Globus pallidus (tissue), 1 donor: ENCODE results near the gene CSNK1A1.
A peak's percentile ranks its signal among the peaks of the same experiment; 100 is the strongest.
"Not testable (repeated sequence)": the region's sequence is repeated elsewhere in the genome, so short reads cannot be mapped to it uniquely, and the experiment has no call there.

Source experiments
- DNase-seq: peaks from one replicate; pipeline ENCODE4 v3.0.0-alpha.2; 2015; ENCODE audit warnings: low spot score

Gene CSNK1A1

GRCh38 chr5:149528281-149529060, 22.8 kb downstream of the CSNK1A1 start:
- DNase-seq: no peak

GRCh38 chr5:149526845-149527590, 24.2 kb downstream of the CSNK1A1 start:
- DNase-seq: no peak

GRCh38 chr5:149521739-149522685, 29.2 kb downstream of the CSNK1A1 start:
- no peak for DNase-seq

DNA sequence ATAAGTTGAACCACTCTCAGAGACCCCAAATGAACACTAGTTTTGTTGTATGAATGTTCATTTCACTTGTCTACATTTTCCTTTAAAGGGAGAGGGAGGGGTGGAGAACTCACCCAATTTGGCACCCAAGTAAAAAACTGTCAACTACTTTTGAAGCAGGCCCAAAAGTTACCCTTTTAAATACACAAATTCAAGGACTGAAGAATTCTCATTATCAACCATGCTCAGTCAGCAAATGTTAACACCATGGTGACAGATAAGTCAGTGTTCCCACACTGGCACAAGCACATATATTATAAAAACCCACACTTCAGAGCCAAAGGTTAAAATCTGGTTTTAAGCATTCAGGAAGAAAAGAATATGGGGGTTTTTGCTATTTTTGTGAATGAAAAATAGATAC, 31.6 kb downstream of the CSNK1A1 start:
- no peak for DNase-seq

GRCh38 chr5:149518620-149519019, 32.6 kb downstream of the CSNK1A1 start:
- no peak for DNase-seq

DNA sequence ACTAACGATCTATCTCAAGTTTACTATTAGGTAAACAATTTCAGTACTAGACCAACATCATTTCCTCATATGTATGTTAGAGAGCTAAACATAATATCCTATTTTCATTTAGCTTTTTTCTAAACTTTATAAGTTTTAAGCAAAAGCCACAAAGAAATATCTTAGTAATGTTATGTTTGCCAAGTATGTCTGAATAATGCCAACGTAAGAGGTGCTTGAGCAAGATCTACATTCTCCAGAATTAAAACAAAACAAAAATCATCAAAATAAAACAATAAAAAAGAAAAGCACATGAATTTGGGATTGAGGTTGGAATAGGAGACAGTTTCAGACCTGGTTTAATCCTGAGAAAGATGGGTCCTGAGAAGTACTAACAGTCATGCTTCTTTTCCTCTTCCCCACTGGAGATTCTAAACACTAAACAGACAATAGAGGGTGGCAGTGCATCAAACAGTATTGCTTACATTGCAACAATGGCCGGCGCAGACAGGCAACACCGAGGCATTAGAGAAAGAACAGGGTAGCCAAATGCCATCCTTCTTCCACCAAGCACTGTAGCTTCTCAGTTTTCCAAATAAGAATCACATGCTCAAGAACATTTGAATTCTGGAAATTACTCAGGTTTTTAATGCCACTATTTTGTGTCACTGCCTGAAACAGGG, 33.6 kb downstream of the CSNK1A1 start:
- peak; percentile 81 for DNase-seq

DNA sequence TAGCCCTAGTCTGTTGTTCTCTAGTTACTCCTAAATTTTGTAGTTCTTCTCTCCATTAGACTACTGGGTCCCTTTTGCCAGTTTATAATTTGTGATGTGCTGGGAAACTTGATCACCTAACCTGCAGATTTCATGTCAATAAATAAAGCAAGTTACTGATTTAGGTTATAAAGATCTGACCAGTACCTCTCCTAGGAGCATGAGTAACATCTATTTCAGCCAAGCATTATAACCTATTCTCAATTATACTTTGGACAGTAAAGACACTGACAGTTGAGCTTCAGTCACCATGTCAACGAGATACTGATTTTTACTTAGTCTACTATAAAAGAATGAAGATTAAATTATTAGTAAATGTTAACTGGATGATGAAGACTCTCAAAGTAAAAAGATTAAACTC, 36.7 kb downstream of the CSNK1A1 start:
- DNase-seq: no peak

DNA sequence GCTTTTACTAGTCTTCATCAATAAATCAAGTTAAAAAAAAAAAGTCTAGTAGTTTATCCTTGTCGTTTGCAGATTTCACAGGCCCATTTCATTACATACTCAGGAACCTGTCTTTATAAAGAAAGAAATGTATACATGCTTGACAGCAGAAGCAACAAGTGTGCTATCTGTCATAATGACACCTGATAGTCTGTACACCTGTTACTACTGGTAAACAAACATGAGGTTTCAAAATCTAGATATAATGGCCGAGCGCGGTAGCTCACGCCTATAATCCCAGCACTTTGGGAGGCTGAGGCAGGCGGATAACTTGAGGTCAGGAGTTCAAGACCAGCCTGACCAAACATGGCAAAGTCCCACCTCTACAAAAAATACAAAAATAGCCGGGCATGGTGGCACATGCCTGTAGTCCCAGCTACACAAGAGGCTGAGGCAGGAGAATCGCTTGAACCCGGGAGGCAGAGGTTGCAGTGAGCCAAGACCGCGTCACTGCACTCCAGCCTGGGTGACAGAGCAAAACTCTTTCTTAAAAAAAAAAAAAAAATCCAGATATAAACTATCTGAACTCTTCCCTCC, 37.8 kb downstream of the CSNK1A1 start:
- not testable (repeated sequence) for DNase-seq

- DNase-seq: no peak
These were observed 41.1 kb downstream of the CSNK1A1 start for GRCh38 chr5:149510136-149510535.

GRCh38 chr5:149504677-149505076, 46.6 kb downstream of the CSNK1A1 start:
- DNase-seq: no peak

- no peak for DNase-seq
These were observed 48.2 kb downstream of the CSNK1A1 start for GRCh38 chr5:149503006-149503405.

- no peak for DNase-seq
These were observed 50.2 kb downstream of the CSNK1A1 start for GRCh38 chr5:149500922-149501582.

DNA sequence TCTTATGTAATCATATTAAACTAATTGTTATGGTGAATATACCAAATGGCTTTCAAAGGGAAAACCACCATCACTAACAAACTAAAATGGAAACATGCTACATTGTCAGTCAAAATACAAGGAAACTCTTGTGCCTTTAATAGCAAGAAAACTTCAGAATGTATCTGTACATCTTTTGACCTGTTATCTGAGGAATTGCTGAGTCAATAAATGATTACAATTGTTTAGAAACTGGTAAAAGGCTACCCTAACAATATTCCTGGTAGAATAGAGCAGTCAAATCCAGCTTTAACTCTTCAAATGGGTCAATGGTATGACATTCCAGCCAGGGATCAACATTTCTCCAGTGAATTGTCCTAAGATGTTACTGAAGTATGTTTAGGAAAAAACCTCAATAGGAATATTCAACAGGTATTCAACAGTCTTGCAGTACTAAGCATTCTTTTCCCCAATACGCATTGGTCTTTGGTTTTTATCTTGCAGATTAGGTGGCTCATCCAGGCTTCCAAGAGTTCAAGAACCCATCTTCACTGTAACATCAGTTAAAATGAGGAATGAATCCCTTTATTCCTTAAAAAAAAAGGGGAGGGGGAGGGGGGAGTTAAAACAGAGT, 52.4 kb downstream of the CSNK1A1 start:
- DNase-seq: no peak

DNA sequence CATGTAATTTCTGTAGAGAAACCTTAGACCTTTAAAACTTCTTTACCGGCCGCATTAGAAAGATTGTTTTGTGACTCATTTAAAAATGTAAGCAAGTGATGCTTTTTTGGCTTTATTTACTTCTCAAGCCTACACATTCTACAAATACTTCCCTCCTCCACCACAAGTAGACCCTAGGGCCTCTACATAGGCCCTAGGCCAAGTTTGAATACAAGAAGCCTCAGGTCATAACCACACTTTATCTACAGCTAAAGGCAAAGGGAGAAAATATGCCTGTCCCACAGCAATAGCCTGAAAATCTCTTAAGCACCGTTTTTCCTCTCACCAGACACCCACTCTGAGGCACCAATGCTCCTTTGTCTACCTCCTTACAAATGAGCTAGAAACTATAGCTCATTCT, 53.9 kb downstream of the CSNK1A1 start:
- DNase-seq: no peak

GRCh38 chr5:149496917-149497316, 54.3 kb downstream of the CSNK1A1 start:
- no peak for DNase-seq

GRCh38 chr5:149496166-149496565, 55.1 kb downstream of the CSNK1A1 start:
- no peak for DNase-seq

- no peak for DNase-seq
These were observed 55.6 kb downstream of the CSNK1A1 start for GRCh38 chr5:149495673-149496072.

GRCh38 chr5:149493316-149493715, 57.9 kb downstream of the CSNK1A1 start:
- DNase-seq: no peak

DNA sequence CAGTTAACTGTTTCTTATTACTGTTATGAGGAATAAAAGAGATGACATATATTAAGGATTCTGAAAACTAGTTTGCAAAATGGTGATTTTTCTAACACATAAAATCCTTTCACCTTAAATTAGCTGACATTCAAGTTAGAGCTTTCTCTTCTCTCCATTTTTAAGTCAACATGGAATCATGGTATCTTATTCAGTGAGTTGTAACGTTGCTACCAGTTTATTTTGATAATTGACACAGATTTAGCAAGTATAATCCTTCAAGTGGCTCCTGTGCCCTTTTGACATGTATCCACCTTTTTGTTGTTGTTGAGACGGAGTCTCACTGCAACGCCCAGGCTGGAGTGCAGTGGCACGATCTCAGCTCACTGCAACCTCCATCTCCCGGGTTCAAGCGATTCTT, 58.5 kb downstream of the CSNK1A1 start:
- DNase-seq: no peak
